Measurements from ENCODE around the gene BDH2.
A peak's percentile ranks its signal among the peaks of the same experiment; 100 is the strongest.

BDH2 gene

DNA sequence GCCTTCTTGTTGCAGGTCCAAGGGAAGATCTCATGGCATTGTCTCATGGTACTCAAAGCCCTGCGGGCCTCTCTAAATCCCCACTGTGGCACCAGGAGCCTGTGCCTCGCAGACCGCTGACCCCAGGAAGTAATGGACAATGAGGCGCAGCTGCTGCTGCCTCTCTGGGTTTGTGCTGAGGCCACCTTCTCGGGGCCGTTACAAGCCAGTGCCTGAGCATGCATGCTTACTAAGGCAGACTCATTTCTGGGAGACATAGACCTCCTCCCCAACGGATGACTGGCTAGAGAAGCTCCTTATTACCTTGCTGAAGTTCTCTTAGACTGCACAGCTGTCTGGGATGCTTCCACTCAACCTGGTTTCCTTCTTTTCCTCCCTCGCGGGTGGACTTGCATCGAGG lies 1.3 kb downstream of the BDH2 start:
- H3K4me1 Mint-ChIP-seq (ENCODE audit: low read depth): peaks cover 11% of the 10 kb centered on the region
- H3K36me3 Mint-ChIP-seq (ENCODE audit: low read depth): peaks cover 2% of the 10 kb centered on the region
- H3K9me3 Mint-ChIP-seq: no peaks in the 10 kb centered on the region
- H3K4me3 Mint-ChIP-seq: peak overlapping the region; percentile 93
- no peaks in the 10 kb centered on the region for H3K27me3 Mint-ChIP-seq (ENCODE audit: low read depth)
- H3K27ac Mint-ChIP-seq: no peak overlapping the region

DNA sequence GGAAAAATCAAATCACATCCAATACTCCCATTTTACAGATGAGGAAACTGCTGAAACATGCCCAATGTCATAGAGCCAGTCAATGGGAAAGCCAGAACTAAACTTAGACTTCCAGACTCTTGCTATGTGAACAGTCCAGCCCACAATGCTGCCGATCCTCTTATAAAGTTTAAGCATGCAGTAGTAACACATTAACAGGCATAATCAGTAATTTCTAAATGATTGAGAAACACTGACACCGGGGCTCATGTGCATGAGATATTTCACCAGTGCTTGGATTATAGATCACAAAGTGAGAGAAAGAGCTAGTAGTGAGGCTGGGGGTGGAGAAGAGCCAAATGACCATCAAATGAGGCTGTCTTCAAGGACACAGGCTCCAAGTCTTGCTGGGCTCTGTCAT lies 2.5 kb downstream of the BDH2 start:
- Mint-ChIP-seq H3K36me3 (ENCODE audit: low read depth) (peaks cover 2% of the 10 kb centered on the region), H3K27ac (no peak overlapping the region), H3K4me1 (ENCODE audit: low read depth) (peaks cover 21% of the 10 kb centered on the region), H3K4me3 (no peak overlapping the region), H3K27me3 (ENCODE audit: low read depth) (no peaks in the 10 kb centered on the region), H3K9me3 (no peaks in the 10 kb centered on the region)

DNA sequence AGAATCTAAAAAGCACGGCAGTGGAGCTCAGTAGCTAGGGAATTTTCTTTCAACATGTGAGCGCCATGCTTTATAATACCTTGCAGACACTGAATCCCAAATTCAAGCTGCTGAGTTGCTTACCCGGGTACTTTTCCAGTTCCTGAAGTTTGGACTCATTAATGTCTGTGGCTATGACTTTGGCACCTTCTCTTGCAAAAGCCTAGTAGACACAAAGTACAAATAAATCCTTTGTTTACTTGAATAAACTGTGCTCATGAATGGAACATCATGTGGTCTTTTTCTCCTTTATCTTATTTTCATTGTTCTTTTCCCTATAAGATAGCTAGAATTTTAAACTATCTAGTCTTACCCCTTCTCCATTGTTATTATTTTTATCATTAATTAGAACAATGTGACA lies 4.6 kb downstream of the BDH2 start:
- Mint-ChIP-seq H3K27ac (no peak overlapping the region), H3K27me3 (ENCODE audit: low read depth) (no peaks in the 10 kb centered on the region), H3K36me3 (ENCODE audit: low read depth) (peaks cover 5% of the 10 kb centered on the region), H3K9me3 (no peaks in the 10 kb centered on the region), H3K4me3 (no peak overlapping the region), H3K4me1 (ENCODE audit: low read depth) (peaks cover 27% of the 10 kb centered on the region)

DNA sequence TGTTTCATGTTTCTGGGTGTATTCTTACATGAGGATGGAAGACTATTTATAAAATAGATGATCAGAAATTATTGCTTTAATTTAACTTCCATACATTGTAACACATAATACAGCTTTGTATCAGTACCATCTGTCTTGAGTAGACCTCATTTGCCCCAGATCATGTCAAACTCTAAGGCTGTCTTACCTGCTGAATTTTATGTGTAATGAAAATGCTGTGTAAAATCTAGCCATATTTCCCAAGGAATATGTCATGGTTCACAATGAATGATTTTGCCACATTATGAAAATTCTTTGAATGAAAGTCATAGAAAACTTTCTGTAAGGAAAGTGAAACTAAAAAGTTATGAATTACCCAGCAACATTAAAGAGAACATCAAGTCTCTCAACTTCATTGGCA lies 7.4 kb downstream of the BDH2 start:
- peaks cover 11% of the 10 kb centered on the region for H3K36me3 Mint-ChIP-seq (ENCODE audit: low read depth)
- no peaks in the 10 kb centered on the region for H3K27me3 Mint-ChIP-seq (ENCODE audit: low read depth)
- H3K9me3 Mint-ChIP-seq: no peaks in the 10 kb centered on the region
- peaks cover 22% of the 10 kb centered on the region for H3K4me1 Mint-ChIP-seq (ENCODE audit: low read depth)
- peak overlapping the region; percentile 26 for H3K27ac Mint-ChIP-seq
- peak overlapping the region; percentile 58 for H3K4me3 Mint-ChIP-seq

DNA sequence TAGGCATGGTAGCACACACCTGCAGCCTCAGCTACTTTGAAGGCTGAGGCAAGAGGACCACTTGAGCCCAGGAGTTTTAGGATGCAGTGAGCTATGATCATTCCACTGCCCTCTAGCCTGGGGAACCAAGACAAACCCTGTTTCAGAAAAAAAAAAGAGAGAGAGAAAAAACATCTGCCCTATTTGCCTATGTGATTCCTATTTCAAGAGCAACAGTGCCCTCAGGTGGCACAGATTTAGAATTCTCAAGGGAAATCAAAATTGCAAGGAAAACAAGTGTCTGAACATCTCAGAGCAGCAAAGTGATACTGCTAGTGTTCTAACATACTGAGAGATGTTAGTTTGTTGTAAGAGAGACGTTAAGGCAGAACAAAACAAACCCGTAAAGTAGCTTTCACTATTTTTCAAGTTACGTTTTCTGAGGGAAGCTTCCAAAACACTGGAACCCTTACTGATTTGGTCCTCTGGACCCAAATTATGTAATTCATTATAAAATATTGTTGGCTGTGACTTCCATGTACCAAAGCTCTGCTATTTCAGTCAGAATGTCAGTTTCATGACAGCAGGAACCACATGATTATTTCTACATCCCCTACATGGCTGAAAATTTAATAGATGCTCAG lies 7.9 kb downstream of the BDH2 start:
- peak overlapping the region; percentile 43 for H3K27ac Mint-ChIP-seq
- H3K4me1 Mint-ChIP-seq (ENCODE audit: low read depth): peaks cover 22% of the 10 kb centered on the region
- peaks cover 12% of the 10 kb centered on the region for H3K36me3 Mint-ChIP-seq (ENCODE audit: low read depth)
- peak overlapping the region; percentile 47 for H3K4me3 Mint-ChIP-seq
- H3K9me3 Mint-ChIP-seq: no peaks in the 10 kb centered on the region
- no peaks in the 10 kb centered on the region for H3K27me3 Mint-ChIP-seq (ENCODE audit: low read depth)

DNA sequence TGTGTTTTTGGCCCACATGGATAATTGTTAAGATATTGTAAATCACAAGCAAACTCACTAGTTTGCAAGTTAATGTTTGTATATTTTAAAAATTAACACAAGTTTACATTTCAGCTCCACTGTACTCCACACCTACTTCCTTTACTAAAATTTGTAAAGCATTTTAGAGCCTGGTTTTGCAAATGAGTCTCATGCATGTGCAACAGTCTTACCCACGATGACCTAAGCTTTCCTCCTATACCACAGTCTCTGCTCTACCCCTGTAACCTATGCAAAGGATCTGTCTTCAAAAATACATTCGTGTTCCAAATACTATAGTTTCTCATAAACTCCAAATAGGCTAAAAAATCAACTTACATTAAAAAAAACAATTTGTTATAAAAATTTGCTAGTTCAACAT lies 10.2 kb downstream of the BDH2 start:
- Mint-ChIP-seq H3K36me3 (ENCODE audit: low read depth) (peaks cover 15% of the 10 kb centered on the region), H3K4me1 (ENCODE audit: low read depth) (peaks cover 22% of the 10 kb centered on the region), H3K27ac (no peak overlapping the region), H3K27me3 (ENCODE audit: low read depth) (no peaks in the 10 kb centered on the region), H3K4me3 (no peak overlapping the region), H3K9me3 (no peaks in the 10 kb centered on the region)

DNA sequence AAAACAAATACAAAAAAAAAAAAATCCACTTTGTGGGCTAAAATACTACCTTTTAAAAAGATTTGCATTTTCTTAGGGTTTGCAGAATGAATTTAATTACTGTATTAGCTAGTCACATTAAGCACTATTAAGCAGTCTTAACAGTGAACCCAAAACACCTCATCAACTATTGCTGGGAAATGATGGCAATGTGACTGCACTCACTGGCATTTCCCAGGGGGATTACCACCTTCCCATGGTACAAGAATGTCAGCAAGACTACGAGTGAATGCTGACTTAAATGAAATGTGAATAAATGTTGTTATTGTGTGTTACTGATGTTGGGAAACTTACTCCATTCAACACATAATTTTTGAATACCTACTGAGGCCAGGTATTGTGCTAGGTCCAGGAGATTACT lies 13.1 kb downstream of the BDH2 start:
- Mint-ChIP-seq H3K27ac (no peak overlapping the region), H3K9me3 (no peaks in the 10 kb centered on the region), H3K27me3 (ENCODE audit: low read depth) (no peaks in the 10 kb centered on the region), H3K4me1 (ENCODE audit: low read depth) (peaks cover 9% of the 10 kb centered on the region), H3K4me3 (no peak overlapping the region), H3K36me3 (ENCODE audit: low read depth) (peaks cover 16% of the 10 kb centered on the region)

DNA sequence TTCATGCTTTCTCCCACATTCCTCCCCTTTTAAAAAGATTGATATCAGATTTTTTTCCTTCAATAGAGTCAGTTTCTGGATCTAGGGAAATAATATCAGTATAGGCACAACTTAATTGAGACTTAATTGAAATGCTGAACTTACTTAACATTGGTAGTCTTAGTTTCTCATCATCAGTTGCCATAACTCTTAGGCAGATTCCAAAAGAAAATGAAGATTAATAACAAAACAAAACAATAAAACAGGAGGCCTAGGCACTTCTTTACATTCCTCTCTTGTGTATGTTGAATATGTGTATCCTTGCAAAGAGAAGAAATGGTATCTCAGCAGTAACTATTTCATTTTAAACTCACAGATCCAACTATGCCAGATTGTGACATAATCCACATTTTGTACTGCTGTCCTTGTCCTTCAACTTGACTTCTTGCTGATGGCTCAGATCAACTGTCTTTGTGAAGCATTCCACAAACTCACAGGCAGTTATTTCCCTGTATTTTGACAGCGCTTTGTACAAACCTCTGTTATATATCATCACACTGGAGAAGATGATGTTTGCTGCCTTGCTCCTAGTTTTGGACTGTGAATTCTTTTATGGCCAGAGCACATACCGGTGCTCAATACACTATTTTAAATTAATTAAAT lies 14.0 kb downstream of the BDH2 start:
- Mint-ChIP-seq H3K27ac (no peak overlapping the region), H3K4me3 (no peak overlapping the region), H3K36me3 (ENCODE audit: low read depth) (peaks cover 20% of the 10 kb centered on the region), H3K4me1 (ENCODE audit: low read depth) (peaks cover 7% of the 10 kb centered on the region), H3K9me3 (no peaks in the 10 kb centered on the region), H3K27me3 (ENCODE audit: low read depth) (no peaks in the 10 kb centered on the region)

DNA sequence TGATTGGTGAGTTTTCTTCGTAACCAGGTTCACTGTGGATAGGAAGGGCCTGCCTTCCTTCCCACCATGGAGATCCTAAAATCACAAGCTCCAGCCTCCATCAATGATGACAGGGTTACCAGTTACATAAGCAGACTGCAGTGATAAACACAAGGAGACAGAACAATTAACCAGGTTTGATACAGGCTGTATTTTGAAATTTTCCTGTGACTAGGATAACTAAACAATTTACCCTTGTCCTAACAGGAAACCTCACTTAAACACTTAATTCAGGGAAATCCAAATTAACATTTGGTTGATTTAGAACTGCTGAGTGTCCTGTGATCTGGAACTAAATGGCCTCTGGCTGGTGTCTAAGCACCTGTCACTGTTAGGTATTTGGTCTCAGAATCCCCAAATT lies 20.0 kb downstream of the BDH2 start:
- no peaks in the 10 kb centered on the region for H3K9me3 Mint-ChIP-seq
- H3K27ac Mint-ChIP-seq: no peak overlapping the region
- no peaks in the 10 kb centered on the region for H3K27me3 Mint-ChIP-seq (ENCODE audit: low read depth)
- peaks cover 17% of the 10 kb centered on the region for H3K36me3 Mint-ChIP-seq (ENCODE audit: low read depth)
- peaks cover 31% of the 10 kb centered on the region for H3K4me1 Mint-ChIP-seq (ENCODE audit: low read depth)
- H3K4me3 Mint-ChIP-seq: no peak overlapping the region

DNA sequence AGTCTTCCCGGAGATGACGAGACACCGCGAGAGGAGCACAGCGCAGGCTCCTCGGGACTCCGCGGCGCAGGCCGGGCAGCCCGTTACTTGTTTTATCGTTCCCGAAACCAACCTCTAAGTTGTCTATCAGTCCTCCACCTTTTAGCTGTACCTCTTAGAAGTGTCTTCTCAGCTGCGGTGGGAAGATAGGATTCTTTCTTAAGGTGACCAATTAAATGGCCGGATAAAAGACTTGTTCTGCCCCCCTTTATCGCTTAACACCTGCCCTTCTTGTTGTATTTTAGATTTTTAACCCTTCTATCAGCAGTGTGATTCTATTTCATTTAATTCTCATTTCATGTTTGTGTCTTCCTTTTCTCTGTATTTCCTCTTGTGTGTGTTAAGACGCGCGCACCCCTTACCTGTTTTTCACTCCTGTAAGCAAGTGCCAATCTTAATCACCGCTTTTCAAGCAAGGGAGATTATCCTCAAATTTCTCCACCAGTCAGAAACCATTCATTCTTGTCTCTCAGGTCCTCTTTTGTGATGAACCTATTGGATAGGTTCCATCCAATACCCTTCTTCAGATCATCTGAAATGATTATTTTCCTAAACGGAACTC lies 22.8 kb downstream of the BDH2 start, which contains the start of gene SLC9B2:
Gene SLC9B2, minus strand, starts transcription at position 15 of the 601 bp plus-strand sequence. CDS start 9,211 bp downstream, outside the sequence.
- Mint-ChIP-seq H3K27me3 (ENCODE audit: low read depth) (no peaks in the 10 kb centered on the region), H3K36me3 (ENCODE audit: low read depth) (peaks cover 26% of the 10 kb centered on the region), H3K4me1 (ENCODE audit: low read depth) (peaks cover 45% of the 10 kb centered on the region), H3K27ac (peak within 1 kb of the TSS; percentile 98), H3K9me3 (no peaks in the 10 kb centered on the region), H3K4me3 (peak within 1 kb of the TSS; percentile 89)

DNA sequence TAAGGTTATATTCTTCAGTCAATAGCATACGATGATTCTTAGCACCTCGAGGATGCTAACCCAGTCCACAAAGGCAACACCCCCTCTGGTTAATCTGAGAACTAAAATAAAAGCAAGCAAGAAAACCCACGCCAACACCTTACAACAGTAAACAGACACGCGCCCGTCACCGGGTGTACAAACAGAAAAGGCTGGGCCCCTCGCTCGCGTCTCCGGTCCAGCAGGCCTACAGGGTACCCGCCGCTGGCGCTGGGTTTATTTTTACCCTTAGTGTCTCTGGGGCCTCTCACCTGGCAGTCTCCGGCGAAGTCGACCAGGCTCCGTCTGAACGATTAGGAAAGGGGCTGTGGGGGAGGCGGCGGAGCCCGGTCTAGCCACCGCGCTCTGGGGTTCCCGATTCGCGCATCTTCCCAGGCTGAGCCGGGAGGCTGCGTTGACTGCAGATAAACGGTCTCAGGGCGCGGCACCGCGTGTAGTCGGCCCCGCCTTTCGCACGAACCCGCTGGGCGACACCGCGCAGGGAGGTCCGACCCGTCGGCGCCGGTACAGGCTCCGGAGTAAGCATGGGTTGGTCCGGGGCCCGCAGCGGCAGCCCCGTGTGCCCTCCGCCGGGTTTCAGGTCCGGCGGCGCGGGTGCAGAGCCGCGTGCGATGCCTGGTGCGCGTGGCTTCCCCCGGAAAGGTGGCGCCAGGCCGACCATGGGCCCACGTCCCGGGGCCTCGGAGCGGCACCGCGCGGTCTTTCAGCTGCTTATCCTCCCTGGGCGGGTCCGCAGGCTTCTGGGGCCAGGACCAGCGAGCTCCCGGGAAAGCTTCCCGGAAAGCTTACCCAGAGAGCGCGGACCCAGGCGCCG lies 23.5 kb downstream of the BDH2 start:
- Mint-ChIP-seq H3K4me1 (ENCODE audit: low read depth) (peaks cover 45% of the 10 kb centered on the region), H3K27ac (peak overlapping the region; percentile 98), H3K4me3 (peak overlapping the region; percentile 89), H3K9me3 (no peaks in the 10 kb centered on the region), H3K27me3 (ENCODE audit: low read depth) (no peaks in the 10 kb centered on the region), H3K36me3 (ENCODE audit: low read depth) (peaks cover 21% of the 10 kb centered on the region)

DNA sequence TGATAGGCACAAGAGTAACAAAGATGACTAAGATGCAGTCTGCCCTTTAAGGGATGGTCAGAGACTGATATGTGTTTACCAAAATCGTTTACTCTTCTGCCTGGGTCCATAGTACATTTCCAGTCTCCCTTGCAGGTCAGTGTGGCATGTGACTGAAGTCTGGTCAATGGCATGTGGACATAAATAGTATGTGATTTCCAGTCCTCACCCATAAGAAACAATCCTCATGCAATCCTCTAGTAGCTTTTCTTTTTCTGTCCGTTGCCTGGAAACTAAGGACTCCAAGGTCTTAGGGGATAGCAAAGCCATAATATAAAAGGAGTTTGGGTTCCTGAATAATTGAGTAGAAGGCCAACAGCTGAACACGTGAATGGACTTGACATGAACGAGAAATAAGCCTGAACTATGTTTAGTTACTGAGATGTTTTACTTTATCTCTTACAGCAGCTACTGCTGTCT lies 24.2 kb downstream of the BDH2 start:
- Mint-ChIP-seq H3K36me3 (ENCODE audit: low read depth) (peaks cover 15% of the 10 kb centered on the region), H3K4me3 (peak overlapping the region; percentile 89), H3K9me3 (no peaks in the 10 kb centered on the region), H3K27ac (peak overlapping the region; percentile 98), H3K4me1 (ENCODE audit: low read depth) (peaks cover 46% of the 10 kb centered on the region), H3K27me3 (ENCODE audit: low read depth) (no peaks in the 10 kb centered on the region)

DNA sequence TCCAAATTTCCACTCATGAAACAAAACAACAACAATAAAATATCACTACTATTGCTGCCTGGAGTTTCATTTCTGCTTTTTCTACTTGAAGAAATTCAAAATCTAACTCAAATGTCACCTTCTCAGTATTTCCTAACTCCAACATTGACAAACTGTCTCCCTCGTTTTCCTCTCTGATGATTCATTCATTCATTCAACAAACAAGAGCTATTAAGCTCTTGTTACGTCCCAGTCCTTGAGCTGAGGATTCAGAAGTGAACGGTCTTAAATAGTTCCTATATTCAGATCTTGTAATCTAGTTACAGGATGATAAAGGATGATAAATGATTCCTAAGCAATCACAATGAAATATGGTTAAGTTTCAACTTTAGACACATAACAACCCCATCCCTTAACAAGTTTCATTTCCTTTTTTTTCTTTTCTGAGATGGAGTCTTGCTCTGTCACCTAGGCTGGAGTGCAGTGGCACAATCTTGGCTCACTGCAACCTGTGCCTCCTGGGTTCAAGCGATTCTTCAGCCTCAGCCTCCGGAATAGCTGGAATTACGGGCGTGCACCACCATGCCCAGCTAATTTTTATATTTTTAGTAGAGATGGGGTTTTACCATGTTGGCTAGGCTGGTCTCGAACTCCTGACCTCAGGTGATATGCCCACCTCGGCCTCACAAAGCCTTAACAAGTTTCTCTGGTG lies 24.7 kb downstream of the BDH2 start:
- no peaks in the 10 kb centered on the region for H3K27me3 Mint-ChIP-seq (ENCODE audit: low read depth)
- peak overlapping the region; percentile 1 for H3K27ac Mint-ChIP-seq
- H3K36me3 Mint-ChIP-seq (ENCODE audit: low read depth): peaks cover 15% of the 10 kb centered on the region
- peaks cover 46% of the 10 kb centered on the region for H3K4me1 Mint-ChIP-seq (ENCODE audit: low read depth)
- peak overlapping the region; percentile 89 for H3K4me3 Mint-ChIP-seq
- no peaks in the 10 kb centered on the region for H3K9me3 Mint-ChIP-seq

Data from T-helper 1 cell treated with Interleukin-12 subunit alpha and Interleukin-12 subunit beta and Interleukin-4 antibody, amounts not matched to agents 30 μg/mL and 1 μg/mL, for 36 hours (primary cell).